GM19193 (cell line): ENCODE measurements around the gene SYCP3.

Experiments
- POLR2A ChIP-seq: IDR thresholded peaks from 4 replicates; pipeline ENCODE4 v1.6.1; 2011; ENCODE audit not compliant: insufficient read depth, insufficient read length; ENCODE audit errors: extremely low read depth

Gene SYCP3

DNA sequence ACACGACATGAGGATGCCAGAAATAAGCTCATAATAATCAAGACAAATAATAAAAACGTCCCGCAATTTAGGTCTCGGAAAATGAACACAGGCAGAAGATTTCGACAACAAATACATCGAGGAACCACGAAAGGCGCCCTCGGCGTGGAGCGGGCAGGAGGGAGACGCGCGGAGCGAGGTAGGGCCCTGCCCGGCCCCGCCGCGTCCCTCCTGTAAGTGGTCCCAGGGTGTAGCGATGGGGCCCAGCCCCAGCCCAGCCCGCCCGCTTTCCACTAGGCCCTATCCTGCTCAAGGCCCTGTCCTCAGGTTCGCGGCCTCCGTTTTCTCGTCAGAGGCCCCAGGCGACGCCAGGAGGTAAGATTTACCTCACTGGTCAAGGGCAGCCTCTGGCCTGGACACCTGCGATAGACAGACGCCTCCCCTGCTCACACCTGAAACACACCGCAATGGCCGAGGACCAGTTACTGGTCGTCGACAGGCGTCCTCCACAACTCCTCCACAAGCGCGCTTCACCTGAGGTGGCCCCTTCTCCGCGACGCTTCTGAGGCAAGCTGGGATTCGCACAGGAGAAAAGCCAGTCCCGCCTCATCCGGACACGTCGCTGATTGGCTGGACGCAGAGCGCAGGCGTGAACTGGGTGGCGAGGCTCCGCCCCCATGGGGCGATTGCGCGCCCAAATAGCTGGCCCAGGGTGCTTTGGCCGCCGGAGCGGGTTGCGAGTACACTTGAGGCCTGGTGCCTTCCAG is at the start of gene SYCP3:
TSS of gene SYCP3 (minus strand) at position 543 of the 746 bp plus-strand sequence. CDS start 1,527 bp downstream, outside the sequence.
- no peak for TF ChIP-seq POLR2A

GRCh38 chr12:101785671-101786070 is 46.4 kb upstream of the SYCP3 start:
- no peak for TF ChIP-seq POLR2A

- TF ChIP-seq POLR2A = no peak
These were observed 45.1 kb upstream of the SYCP3 start for GRCh38 chr12:101784376-101784775.

- no peak for TF ChIP-seq POLR2A
These were observed 44.6 kb upstream of the SYCP3 start for GRCh38 chr12:101783838-101784237.

DNA sequence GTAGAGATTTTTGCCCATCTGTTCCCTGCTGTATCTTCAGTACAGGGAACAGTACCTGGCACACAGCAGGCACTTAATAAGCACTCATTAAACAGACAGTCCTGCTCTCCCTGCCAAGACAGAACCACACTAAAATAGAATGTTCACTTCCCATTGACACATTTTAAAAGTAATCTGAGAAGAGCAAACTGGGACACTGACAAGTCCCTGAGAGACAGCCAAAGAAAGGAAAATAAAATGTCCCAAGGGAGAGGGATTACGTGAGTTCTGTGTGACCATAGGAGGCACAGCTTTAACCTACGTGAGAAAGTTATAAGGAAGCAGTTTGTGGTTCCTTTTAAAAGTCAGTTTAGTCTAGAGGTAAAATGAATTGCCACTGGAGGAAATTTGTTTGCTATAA is 43.9 kb upstream of the SYCP3 start:
- no peak for TF ChIP-seq POLR2A

DNA sequence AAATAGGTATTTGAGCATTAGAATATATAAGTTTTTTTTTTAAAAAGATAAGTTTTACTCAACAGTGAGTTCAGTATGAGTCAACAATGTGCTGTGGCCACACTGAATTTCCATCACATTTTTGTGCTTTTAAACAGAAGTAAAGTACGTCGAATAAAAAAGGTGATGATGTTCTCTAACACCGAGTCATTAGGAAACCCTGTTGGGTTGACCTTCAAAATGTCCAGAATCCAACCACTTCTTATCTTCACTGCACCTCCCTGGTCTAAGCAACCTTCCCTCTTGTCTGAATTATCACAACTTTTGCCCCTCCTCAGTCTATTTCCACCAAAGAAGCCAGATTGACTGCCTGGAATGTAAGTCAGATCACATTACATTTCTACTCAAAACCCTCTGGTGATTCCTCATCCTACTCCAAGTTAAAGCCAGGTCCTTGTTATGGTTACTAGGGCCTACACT is 43.0 kb upstream of the SYCP3 start:
- no peak for TF ChIP-seq POLR2A

DNA sequence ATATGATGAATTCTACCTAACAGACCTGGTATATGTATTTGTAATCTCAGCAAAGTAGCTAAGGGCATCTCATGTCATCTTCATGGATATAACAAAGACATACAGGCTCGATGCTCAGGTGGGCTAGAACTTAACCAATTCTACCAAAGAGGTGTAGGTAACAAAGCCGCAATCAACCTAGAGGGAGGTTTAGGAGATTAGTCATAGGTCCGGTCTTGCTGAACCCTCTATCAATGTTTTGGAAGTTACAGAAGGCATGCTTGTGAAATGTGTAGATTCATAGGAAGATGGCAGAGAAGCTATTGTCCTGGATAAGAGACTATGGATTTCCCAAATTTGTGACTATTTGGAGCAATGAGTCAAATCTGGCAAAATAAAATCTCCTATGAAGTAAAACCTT is 42.6 kb upstream of the SYCP3 start:
- TF ChIP-seq POLR2A = no peak

GRCh38 chr12:101780599-101780998 is 41.3 kb upstream of the SYCP3 start:
- no peak for TF ChIP-seq POLR2A

GRCh38 chr12:101779626-101780025 is 40.4 kb upstream of the SYCP3 start:
- TF ChIP-seq POLR2A = no peak

- no peak for TF ChIP-seq POLR2A
These were observed 39.9 kb upstream of the SYCP3 start for GRCh38 chr12:101779200-101779599.

DNA sequence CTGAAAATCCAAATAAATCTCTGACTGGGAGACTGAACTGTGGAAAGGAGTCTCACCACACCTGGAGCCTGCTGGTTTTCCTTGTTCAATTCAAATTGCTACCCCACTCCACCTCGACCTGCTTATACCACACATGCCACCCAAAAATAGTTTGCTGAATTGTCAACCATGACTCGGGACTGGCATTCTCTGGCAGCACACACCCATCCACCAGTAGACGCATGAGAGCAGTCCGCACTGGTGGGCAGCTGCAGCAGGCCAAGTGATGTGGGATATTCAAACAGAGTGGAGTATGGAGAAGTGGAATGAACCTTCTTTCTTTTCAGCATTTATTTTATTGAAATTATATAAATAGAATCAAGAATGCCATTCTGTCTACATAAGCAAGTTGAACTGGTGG is 38.7 kb upstream of the SYCP3 start:
- TF ChIP-seq POLR2A = no peak

DNA sequence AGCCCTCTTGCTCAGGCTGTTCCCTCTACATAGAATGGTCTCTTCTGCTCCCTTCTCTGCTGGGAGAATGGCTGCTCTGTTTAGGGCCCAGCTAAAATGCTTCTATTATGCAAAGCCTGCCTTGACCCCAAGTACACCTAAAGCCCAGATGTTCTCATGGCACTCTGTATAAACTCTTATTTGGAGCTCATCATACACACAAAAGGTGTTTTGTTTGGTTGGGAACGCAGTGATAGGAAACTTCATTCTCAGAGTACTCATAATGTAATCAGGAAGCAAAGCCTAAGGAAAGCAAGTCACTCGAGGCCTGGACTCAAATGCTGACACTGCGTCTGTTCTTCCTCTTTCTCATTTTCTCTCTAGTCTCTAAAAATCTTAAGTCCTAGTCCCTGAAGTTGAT is 38.2 kb upstream of the SYCP3 start:
- TF ChIP-seq POLR2A = no peak

- TF ChIP-seq POLR2A = no peak
These were observed 36.6 kb upstream of the SYCP3 start for GRCh38 chr12:101775816-101776215.

- no peak for TF ChIP-seq POLR2A
These were observed 34.4 kb upstream of the SYCP3 start for GRCh38 chr12:101773650-101774162.

DNA sequence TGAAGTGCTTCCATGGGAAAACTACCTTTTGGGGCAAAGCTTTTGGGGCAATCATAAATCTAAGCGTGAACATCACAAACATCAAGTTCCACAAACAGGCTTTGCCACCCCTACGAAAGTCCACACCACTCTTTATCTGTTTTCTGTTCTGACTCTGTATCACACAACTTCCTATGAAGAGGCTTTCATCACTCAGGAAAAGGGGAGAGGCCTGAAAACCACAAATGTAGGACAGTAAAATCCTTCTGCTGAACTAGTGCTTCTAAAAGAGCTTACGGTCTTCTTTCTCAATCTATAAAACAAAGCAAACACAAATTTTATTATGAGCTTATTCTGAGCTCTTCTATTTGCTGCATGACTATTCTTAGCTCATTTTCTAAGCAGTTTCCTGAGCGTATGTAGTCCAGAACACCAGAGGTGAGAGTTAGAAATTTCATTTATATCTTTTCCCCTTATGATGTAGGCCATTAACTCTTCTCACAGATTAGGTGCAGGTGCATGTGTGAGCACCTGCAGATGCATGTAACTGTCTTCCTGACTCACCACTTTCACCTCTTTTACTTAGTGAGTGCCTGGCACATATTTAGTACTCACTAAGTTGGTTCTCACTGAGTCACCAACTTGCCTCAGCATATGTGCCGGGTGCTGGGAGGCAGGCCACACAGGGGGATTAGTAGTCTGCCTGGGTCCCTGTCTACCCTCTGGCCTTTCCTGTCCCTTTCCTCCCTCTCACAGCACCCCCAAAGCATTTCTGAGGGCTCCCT is 32.9 kb upstream of the SYCP3 start:
- TF ChIP-seq POLR2A = no peak

DNA sequence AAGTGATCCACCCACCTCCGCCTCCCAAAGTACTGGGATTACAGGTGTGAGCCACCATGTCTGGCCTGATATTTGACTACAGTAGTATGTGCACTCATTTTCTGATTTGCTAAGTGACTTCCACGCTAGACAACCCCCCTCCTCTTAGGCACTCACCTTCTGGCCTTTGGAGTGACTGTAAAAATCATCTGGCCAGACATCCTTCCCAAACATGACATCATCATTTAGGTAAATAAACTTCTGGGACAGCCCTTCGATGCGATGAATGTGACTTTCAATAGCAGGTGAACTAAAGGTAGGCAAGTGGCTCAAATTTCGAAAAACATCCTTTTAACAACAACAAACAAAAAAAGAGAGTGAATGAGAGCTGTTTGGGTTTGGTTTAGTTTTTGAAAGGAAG is 30.6 kb upstream of the SYCP3 start:
- TF ChIP-seq POLR2A = no peak
